Ectodermal cell (in vitro differentiated cells): ENCODE measurements around the gene RBM28.

ENCODE experiments used
- H3K27ac ChIP-seq: 2 replicates; pipeline ENCODE4 v1.7.0; 2013; ENCODE audit warnings: mild to moderate bottlenecking, low read depth, low read length; ENCODE audit not compliant: insufficient read depth, poor library complexity, severe bottlenecking
- H3K27me3 ChIP-seq: 2 replicates; pipeline ENCODE4 v1.7.0; 2013; ENCODE audit warnings: mild to moderate bottlenecking, low read length; ENCODE audit not compliant: insufficient read depth, control insufficient read depth, poor library complexity, severe bottlenecking
- H3K36me3 ChIP-seq: one replicate; pipeline ENCODE4 v1.7.0; 2013; ENCODE audit warnings: low read length; ENCODE audit not compliant: control insufficient read depth, insufficient read depth
- H3K4me1 ChIP-seq: one replicate; pipeline ENCODE4 v1.7.0; 2013; ENCODE audit warnings: low read length; ENCODE audit not compliant: control insufficient read depth, insufficient read depth
- H3K4me3 ChIP-seq: 2 replicates; pipeline ENCODE4 v1.7.0; 2013; ENCODE audit warnings: low read depth, low read length, control low read depth; ENCODE audit not compliant: insufficient read depth
- H3K9me3 ChIP-seq: 2 replicates; pipeline ENCODE4 v1.7.0; 2013; ENCODE audit warnings: mild to moderate bottlenecking, low read length, moderate library complexity; ENCODE audit not compliant: control insufficient read depth
- WGBS, 2 experiments: methylation state at CpG; one replicate each; pipeline ENCODE4 v1.1.7; 2013; ENCODE audit warnings: missing lambda C conversion rate in 2 of 2; 5-methylcytosine and 5-hydroxymethylcytosine counted together

The RBM28 gene

DNA sequence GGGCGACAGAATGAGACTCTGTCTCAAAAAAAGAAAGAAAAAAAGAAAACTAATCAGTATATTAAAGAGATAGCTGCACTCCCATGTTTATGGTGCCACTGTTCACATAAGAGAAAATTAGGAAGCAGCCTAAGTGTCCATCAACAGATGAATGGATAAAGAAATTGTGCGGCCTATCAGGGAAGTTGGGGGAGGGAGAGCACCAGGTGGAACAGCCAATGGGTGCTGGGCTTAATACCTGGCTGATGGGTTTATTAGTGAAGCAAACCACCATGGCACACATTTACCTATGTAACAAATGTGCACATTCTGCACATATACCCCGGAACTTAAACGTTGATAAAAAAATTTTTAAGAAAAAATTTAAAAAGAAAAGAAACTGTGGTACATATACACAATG lies 26.8 kb upstream of the RBM28 start:
- no peaks in the 10 kb centered on the region for H3K9me3 ChIP-seq
- no peaks in the 10 kb centered on the region for H3K36me3 ChIP-seq
- WGBS, 2 experiments = 90 to 98% methylated on average over 2 to 4 of the region's 4 CpGs
- no peaks in the 10 kb centered on the region for H3K4me1 ChIP-seq
- H3K4me3 ChIP-seq = no peak overlapping the region
- no peak overlapping the region for H3K27ac ChIP-seq
- peaks cover 22% of the 10 kb centered on the region for H3K27me3 ChIP-seq

GRCh38 chr7:128366986-128367385 lies 23.3 kb upstream of the RBM28 start:
- Histone ChIP-seq H3K27ac (no peak overlapping the region), H3K4me3 (no peak overlapping the region), H3K9me3 (no peaks in the 10 kb centered on the region), H3K36me3 (no peaks in the 10 kb centered on the region), H3K27me3 (peaks cover 57% of the 10 kb centered on the region), H3K4me1 (peaks cover 2% of the 10 kb centered on the region)

DNA sequence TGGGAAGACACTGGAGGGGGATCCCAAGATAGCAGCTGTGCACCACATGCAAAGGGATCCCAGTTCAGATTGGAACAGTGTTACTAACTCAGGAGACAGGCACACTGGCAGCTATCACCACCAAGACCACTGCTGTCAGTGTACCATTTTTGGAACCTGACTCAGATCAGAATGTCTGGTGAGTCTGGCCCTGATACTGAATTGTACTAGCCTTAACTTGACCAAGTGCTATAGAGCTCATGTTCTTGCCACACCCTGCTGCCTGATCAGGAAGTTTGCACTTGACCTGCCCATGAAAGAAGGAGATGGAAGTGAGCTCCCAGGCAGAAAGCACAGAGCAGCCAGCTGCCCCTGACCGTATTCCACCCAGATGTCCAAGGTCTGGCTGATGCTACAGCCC lies 22.6 kb upstream of the RBM28 start:
- peaks cover 5% of the 10 kb centered on the region for H3K4me1 ChIP-seq
- no peaks in the 10 kb centered on the region for H3K9me3 ChIP-seq
- no peak overlapping the region for H3K4me3 ChIP-seq
- no peak overlapping the region for H3K27ac ChIP-seq
- no peaks in the 10 kb centered on the region for H3K36me3 ChIP-seq
- WGBS, 2 experiments = 77 to 78% methylated on average over 1 of the region's 1 CpG
- H3K27me3 ChIP-seq = peaks cover 64% of the 10 kb centered on the region

GRCh38 chr7:128365432-128365831 lies 21.7 kb upstream of the RBM28 start:
- Histone ChIP-seq H3K4me3 (no peak overlapping the region), H3K27ac (no peak overlapping the region), H3K9me3 (no peaks in the 10 kb centered on the region), H3K27me3 (peaks cover 72% of the 10 kb centered on the region), H3K36me3 (no peaks in the 10 kb centered on the region), H3K4me1 (peaks cover 5% of the 10 kb centered on the region)
- WGBS, 2 experiments = 87 to 96% methylated on average over 2 of the region's 2 CpGs

DNA sequence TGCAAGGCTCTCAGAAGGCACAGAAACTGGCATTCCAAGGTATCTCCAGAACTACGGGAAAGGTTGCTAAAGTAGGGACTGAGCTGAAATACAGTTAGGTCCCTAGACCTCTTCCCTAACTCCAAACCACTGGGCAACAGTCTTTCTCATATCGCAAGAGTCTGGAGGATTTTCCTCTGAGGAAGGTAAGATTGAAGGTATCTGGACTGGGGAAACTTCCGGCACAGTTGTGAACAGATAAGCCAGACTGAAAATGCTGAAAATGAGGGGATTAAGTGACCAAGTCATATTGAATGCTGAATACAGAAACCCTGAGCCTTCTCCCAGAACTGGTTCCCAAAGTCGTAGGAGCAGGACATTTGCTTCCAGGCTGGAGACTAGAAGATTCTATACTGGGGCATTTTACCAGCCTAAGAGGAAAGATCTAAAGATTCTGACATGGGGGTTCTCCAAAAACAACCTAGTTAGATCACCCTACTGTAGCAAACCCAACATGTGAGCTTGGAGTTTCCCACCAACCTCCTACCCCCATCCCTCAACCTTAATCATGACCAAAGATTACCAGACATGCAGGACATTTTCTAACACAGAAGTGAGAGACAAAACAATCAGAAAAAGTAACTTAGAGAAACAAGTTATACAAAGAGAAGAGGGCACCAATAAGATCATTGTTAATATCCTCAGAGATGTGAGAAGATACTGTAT lies 20.6 kb upstream of the RBM28 start:
- Histone ChIP-seq H3K4me1 (peaks cover 12% of the 10 kb centered on the region), H3K4me3 (no peak overlapping the region), H3K9me3 (no peaks in the 10 kb centered on the region), H3K36me3 (no peaks in the 10 kb centered on the region), H3K27me3 (peaks cover 83% of the 10 kb centered on the region), H3K27ac (no peak overlapping the region)
- WGBS, 2 experiments = 78 to 81% methylated on average over 4 of the region's 4 CpGs

GRCh38 chr7:128363261-128363721 lies 19.6 kb upstream of the RBM28 start:
- Histone ChIP-seq H3K36me3 (no peaks in the 10 kb centered on the region), H3K4me3 (no peak overlapping the region), H3K27me3 (peaks cover 88% of the 10 kb centered on the region), H3K9me3 (no peaks in the 10 kb centered on the region), H3K27ac (no peak overlapping the region), H3K4me1 (peaks cover 12% of the 10 kb centered on the region)
- WGBS, 2 experiments = 82 to 86% methylated on average over 6 of the region's 6 CpGs

DNA sequence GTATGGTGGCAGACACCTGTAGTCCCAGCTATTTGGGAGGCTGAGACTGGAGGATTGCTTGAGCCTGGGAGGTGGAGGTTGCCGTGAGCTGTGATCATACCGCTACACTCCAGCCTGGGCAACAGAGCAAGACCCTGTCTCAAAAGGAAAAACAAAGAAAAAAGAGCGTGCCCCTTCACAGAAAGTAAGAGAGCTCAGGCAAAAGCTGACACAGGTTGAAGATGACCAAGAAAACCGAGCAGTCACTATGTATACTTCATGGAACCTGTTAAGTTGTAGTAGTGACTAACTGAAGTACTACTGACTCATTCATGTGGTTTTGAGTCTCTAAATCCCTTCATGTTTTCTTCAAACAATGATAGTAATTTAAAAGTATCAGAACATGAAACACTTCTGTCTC lies 19.0 kb upstream of the RBM28 start:
- 79 to 81% methylated on average over 4 of the region's 4 CpGs for WGBS, 2 experiments
- H3K27ac ChIP-seq = no peak overlapping the region
- no peaks in the 10 kb centered on the region for H3K36me3 ChIP-seq
- no peaks in the 10 kb centered on the region for H3K9me3 ChIP-seq
- H3K4me1 ChIP-seq = peaks cover 12% of the 10 kb centered on the region
- H3K27me3 ChIP-seq = peaks cover 88% of the 10 kb centered on the region
- H3K4me3 ChIP-seq = no peak overlapping the region

DNA sequence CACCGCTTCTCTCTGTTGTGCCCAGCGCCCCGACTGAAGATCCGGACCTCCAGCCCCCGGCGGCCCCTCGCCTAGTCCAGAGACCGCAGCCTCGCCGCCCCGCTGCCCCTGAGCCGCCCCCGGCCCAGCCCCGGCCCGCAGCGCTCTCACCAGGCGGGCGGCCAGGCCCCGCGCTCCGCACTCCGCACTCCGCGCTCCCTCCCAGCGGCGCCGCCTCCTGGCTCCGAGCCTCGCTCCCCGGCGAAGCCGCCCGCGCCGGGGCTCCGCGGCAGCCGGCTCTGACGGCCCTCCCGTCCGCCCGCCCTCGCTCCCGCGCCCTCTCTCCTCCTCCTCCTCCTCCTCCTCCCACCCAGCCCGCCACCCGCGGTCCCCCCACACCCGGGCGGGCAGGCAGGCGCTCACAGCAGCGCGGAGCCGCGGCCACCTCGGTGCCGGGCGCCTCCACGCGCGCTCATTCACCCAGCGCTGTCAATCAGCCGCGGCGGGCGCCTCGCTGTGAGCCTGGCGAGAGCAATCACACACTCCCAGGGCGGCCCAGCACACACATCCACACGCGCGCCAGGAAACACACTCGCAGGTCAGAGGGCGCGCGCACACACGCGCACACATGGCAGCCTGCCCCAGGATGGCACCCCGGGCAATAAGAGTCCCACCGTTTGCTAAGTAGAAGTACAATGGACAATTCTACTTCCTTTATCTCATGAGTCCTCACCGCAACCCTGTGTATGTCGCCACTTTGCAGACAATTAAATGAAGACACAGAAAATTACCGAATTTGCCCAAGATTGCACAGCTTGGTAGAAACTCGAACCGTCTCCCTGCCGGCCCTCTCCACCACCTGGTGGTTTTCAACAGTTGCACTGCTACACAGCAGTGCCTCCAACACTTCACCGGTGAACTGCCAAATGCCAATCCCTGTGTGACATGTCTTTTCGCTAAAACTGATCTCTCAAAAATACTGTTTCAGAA lies 18.0 kb upstream of the RBM28 start, which contains the start of gene PRRT4:
Gene PRRT4 (minus strand): TSS at position 280 of the 969 bp plus-strand sequence.
- H3K9me3 ChIP-seq = no peaks in the 10 kb centered on the region
- peak within 1 kb of the TSS; percentile 42 for H3K4me3 ChIP-seq
- no peak within 1 kb of the TSS for H3K27ac ChIP-seq
- peaks cover 12% of the 10 kb centered on the region for H3K4me1 ChIP-seq
- H3K36me3 ChIP-seq = no peaks in the 10 kb centered on the region
- WGBS, 2 experiments = 1 to 2% methylated on average over 88 of the region's 88 CpGs
- H3K27me3 ChIP-seq = peaks cover 78% of the 10 kb centered on the region

DNA sequence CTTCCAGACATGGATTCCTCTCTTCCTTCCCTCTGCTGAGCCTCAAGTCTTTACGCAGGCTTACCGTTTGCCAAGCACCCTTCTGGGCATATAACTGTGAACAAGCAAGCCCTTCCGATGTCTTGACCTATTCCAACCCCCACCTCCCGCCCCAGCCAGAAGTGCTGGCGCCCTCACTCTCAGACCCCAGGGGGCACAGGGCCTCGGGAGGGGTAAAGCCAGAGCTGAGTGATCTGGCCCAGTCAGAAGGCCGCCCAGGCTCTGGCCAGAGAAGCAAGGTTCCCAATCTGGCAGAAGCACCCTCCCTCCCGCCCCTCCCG lies 16.6 kb upstream of the RBM28 start:
- Histone ChIP-seq H3K9me3 (no peaks in the 10 kb centered on the region), H3K36me3 (no peaks in the 10 kb centered on the region), H3K27me3 (peaks cover 64% of the 10 kb centered on the region), H3K4me1 (peaks cover 12% of the 10 kb centered on the region), H3K4me3 (no peak overlapping the region), H3K27ac (no peak overlapping the region)
- WGBS, 2 experiments = 17 to 22% methylated on average over 9 of the region's 9 CpGs

GRCh38 chr7:128359939-128360338 lies 16.2 kb upstream of the RBM28 start:
- no peak overlapping the region for H3K27ac ChIP-seq
- WGBS, 2 experiments = 79 to 90% methylated on average over 4 of the region's 4 CpGs
- H3K27me3 ChIP-seq = peaks cover 61% of the 10 kb centered on the region
- H3K36me3 ChIP-seq = no peaks in the 10 kb centered on the region
- peaks cover 12% of the 10 kb centered on the region for H3K4me1 ChIP-seq
- no peak overlapping the region for H3K4me3 ChIP-seq
- no peaks in the 10 kb centered on the region for H3K9me3 ChIP-seq
